ENCODE data around the gene GADD45A.
"Not testable (repeated sequence)": the region's sequence is repeated elsewhere in the genome, so short reads cannot be mapped to it uniquely, and the experiment has no call there.

Gene GADD45A, protein sequence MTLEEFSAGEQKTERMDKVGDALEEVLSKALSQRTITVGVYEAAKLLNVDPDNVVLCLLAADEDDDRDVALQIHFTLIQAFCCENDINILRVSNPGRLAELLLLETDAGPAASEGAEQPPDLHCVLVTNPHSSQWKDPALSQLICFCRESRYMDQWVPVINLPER

DNA sequence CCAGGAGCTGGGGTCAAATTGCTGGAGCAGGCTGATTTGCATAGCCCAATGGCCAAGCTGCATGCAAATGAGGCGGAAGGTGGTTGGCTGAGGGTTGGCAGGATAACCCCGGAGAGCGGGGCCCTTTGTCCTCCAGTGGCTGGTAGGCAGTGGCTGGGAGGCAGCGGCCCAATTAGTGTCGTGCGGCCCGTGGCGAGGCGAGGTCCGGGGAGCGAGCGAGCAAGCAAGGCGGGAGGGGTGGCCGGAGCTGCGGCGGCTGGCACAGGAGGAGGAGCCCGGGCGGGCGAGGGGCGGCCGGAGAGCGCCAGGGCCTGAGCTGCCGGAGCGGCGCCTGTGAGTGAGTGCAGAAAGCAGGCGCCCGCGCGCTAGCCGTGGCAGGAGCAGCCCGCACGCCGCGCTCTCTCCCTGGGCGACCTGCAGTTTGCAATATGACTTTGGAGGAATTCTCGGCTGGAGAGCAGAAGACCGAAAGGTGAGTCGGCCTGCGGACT is at the start of gene GADD45A:
TSS of gene GADD45A (plus strand) at position 135 of the 491 bp plus-strand sequence. CDS start at position 429, 294 bp downstream.
- peak; percentile 98 for DNase-seq

DNA sequence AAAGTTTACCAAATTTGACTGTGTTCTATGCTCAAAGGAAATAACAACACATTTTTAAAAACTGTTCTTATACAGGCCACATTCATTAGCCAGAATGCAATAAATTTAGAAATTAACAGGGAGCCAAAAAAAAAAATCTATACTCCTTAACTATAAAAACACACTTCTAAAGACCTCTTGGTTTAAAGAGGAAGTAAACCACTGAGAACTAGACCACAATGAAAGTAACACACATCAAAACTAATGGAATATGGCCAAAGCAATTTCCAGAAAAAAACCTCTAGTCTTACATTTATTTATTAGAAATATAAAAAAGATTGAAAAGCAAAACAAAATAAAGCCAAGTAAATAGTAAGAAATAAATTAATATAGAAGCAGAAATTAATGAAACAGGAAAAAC is 48.9 kb upstream of the GADD45A start:
- DNase-seq = no peak

DNA sequence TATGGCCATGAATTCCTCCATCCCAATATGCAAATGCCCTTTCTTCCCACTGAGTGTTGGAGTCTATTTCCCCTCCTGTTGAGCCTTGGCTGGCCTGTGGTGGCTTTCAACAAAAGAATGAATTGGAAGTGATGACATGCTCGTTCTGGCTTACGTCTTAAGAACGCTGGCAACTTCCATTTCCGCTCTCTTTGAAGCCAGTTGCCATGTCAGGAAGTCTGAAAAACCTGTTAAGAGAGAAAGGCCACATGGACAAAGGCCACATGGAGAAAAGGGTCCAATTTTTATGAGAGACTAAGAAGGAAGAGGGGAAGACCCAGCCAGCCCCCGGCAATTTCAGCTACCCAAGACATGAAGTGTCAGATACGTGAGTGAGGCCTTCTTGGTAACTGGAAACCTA is 45.6 kb upstream of the GADD45A start:
- no peak for DNase-seq

DNA sequence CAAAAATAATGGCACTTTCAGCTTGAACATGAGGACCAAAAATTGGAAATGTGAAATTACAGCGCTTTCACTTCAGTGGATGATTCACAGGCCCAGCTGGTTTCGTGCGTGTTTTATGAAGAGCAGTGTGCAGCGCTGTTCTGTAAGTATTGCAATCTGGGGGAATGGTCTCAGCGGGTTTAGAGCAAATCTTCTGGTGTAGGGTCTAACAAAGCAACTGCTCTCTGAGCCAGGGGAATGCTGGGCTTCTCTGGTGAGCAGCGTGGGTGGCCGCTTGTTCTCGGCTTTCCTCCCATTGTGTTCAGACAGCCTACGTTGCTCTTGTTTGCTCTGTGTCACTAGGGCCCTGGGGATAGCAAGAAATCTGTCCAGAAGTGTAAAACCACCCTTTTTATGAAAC is 42.4 kb upstream of the GADD45A start:
- no peak for DNase-seq

DNA sequence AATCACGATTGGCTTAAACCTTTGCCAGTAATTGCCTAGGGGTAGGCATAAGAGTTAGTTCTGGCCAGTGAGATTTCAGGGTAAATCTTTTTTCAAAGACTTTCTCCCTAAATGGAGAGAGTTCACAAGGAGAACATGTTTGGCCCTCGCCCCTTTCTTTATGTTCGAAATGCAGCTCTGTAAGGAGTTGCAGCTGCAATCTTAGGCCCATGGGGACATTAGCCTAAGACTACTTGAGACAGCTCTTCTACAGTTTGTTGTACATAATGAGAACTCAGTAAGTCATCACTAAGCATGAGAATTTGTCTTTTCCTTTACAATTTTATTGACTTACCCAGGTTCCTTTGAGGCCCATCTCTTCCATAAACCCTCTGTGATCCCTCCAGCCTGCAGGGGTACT is 40.4 kb upstream of the GADD45A start:
- no peak for DNase-seq

DNA sequence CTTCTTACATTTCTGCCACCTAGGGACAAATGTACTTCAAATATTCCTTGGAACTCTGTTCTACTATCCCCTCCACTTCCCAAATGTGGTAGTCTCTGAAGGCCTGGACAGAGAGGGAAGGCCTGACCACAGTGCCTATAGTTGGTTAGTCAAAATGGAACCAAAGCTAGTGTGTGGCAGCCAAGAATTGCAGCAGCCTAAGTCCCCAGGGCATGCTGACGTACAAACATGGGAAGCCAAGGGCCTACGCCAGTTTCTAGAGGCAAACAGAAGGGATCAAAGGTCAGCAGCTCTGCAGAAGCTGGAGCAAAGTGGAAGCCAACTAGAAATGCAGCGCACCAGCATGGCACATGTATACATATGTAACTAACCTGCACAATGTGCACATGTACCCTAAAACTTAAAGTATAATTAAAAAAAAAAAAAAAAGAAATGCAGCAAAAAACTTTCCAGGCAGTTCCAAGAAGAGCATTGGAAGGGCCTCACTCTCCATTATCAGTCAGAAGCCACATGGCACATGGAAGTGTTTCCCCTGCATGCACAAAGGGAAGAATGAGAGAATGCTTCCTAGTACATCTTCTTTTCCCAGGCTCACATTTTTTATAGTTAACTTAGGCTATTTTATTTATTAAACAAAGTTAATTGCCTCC is 39.4 kb upstream of the GADD45A start:
- peak; percentile 61 for DNase-seq

DNA sequence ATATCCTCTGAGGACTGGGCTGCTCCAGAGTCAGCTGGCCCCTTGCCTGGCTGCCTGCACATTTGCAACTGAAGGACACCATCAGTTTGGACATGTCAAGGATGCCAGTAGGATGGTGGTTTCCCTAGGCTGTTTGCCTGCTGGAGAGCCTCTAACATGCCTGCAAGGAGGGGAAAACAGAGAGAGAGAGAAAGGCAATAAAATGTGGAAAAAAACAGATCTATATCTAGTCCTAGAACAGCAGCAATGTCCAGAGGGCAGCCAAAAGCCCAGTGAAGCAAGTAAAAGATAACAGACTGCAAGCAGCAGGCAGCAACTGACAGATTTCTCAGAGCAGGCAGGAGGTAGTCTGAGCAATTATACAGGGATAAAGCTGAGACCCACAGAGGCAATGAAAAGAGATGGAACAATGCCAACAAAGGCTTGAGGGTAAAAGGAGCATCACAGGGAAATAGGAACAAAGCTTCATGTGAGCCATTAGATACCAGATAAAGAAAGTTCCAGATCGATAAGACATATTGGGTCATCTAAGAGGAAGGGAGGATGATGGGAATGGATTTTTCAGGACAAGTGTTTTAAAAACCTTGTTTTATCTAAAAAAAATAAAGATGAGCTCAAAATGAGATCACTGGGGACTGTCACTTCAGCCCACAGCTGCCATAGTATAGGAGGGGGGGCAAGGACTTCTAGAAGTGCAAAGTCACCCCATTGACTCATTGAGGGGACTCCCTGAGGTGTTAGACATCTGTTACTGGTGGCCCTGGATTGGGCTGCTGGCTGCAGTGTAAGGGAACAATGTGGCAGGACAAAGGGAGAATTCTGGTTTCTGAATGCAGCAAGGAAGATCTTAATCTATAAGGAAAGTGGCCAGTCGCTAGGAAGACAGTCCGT is 38.6 kb upstream of the GADD45A start:
- peak; percentile 94 for DNase-seq

DNA sequence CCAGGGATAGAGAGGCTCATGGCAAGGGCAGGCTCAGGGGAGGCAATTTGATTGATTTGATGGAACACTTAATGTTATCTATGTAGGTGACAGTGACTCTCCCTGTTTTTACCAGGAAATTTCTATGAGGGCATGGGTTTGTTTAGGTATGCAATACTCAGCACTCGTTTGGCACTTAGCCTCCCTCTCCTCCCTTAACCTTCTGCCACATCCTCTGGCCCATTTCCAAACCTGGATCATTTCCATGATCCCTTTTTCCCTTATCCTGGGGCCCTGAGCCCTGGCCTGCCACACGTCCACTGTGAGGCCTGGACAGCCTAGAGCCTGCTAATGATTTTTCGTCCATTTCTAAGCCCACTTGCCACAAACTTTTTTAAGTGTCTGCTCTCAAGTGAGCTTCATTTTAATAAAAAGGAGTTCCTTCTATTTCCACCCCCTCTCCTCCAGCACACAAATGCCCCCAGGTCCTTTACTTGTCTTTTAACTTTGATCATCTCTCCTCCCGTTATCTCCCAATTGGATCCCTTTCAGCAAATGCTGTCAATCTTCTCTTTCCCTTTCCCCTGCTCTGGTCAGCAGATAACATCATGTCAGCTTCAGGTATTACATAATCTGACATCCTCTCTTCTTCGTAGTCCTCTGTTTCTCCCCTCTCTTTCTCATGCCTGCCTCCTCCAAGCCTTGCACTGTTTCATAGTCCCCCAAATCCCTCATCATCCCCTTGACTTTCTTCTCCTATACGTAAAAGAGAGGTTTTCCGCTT is 37.8 kb upstream of the GADD45A start:
- peak; percentile 84 for DNase-seq

DNA sequence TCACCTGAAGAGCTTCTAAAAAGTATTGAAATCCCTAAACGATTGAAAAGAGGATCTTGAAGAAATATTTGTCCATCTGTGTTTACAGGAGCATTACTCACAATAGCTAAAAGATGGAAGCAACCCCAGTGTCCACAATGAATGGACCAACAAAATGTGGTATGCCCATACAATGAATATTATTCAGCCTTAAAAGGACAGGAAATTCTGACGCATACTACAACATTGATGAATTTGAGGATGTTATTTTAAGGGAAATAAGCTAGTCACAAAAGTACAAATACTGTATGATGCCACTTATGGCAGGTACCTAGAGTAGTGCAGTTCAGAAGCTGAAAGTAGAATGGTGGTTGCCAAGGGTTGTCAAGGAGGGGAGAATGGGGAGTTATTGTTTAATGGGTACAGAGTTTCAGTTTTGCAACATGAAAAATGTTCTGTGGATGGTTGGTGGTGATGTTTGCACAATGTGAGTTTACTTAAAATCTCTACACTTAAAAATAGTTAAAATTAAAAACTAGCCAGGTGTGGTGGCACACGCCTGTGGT is 37.1 kb upstream of the GADD45A start:
- no peak for DNase-seq

DNA sequence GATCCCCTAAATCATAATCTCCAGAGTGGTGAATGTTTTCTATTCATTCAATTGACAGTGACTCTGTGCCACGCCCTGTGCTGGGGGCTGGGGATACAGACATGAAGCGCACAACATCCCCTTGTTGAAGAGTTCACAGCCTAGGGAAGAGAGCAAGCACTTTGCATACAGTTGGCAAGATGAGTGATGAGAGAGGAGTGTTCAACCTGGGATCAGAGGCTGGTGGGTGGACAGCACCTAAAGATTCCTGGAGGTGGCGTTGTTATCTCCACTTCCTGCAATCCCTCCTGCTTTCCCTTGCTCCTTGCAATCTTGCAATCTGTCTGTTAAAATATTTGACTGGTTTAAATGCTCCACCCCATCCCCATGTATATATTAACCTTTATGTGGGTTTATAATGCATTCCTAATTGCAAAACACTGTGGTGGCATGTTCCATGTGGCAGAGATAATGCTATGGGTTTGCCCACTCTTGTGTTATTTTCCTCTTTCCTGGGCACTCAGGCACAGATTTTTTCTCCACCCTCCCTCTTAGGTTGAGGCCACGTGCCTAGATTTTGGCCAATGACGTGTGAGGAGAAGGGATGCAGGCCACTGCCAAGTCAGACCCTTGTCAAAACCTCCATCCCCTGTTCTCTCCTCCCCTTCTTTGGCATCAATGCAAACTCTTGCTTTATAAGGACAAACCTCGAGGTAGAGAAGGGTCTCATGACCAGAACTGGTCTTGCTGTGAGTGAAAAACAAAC is 36.2 kb upstream of the GADD45A start:
- no peak for DNase-seq

DNA sequence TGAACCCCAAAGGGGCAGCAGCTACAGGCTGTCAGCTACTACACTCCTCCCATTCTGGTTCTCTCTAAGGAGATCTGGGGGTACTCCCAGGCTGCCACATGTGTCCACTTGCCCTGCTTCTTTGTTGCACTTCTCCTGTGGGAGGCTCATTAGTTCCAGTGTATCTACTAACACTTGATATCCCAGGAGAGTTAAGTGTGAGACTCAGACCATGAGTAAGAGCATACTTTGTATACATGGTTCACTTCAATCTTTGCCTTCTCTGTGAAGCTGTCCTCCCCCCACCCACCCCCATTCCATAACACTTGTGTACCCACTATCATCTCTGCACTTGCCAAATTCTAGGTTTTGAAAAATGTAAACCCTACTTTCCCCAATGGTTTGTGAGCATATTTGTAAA is 34.9 kb upstream of the GADD45A start:
- no peak for DNase-seq

DNA sequence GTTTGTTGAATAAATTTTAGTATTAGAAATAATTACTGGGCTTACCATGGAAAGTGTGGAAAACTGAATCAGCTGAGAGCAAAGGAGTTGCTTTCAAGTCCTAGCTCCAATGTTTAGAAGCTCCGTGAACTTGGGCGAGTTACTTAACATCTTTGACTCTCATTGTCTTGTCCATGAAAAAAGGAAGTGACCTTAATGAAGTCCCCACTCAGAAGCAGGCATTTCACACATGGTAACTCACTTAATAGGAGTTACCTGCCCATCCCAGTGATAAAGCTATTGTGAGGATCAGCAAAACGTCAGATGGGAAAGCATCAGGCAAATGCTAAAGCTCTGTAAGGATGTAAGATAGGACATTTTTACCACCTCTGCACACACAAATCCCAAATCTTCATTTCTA is 34.0 kb upstream of the GADD45A start:
- DNase-seq = no peak

DNA sequence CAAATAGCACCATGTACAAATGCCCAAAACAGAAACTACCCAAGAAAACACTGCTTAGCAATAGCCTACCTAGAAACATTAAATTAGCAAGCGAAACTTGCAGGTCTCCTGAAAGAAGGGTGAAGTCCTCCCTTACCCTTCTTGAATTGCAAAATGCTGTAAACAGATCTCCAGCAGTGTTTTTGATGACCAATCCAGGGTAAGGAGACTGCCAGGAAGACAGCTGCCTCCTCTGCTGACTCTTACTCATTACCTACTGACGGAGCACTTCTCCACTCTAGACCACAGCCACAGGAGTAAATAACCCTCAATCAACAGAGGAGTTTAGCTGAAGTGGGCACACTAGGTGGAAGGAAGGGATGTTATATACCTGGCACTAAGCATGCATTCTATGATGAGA is 32.2 kb upstream of the GADD45A start:
- no peak for DNase-seq

DNA sequence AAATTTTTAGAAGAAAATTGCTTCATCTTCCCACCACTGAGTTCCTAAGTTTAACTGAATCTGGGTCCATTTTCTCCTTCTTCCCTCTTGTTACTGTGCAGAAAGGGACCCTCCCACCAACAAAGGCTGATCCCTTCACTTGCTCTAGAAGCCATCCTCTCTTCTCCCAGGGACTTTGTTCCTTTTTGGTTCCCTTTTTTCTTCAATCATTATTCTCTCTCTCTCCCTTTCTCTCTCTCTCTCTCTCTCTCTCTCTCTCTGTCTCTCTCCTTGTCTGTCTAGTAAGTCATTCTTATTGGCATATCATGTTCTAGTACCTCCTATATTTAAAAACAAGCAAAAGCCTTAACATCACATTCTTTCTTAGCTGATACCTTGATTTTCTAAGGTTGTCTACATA is 31.7 kb upstream of the GADD45A start:
- DNase-seq = no peak

DNA sequence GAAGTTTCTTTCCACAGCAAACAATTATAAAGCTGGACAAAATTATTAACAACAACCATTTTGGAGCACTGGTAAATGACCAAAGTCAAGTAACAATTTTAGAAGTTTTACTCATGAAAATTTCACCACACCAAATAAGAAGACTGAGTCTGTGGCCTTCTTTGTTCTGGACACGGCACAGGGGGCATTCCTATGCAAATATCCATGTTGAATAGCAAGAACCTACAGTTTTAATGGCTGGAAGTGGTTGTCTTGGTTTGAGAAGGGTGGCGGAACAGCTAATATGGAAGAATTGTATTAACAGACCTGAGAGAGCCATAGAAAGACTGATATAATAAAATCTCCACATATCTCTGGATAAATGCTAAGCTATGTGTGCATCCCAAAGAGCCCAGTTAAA is 29.4 kb upstream of the GADD45A start:
- no peak for DNase-seq

DNA sequence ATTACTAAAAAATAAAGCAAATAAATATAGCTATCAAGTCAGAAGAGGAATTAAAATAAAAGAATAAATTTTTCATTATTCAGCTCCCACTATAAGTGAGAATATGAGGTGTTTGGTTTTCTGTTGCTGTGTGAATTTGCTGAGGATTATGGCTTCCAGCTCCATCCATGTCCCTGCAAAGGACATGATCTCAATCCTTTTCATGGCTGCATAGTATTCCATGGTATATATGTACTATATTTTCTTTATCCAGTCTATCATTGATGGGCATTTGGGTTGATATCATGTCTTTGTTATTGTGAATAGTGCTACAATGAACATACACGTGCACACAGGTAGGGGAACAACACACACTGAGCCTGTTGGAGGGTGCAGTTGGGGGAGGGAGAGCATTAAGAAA is 27.8 kb upstream of the GADD45A start:
- not testable (repeated sequence) for DNase-seq

DNA sequence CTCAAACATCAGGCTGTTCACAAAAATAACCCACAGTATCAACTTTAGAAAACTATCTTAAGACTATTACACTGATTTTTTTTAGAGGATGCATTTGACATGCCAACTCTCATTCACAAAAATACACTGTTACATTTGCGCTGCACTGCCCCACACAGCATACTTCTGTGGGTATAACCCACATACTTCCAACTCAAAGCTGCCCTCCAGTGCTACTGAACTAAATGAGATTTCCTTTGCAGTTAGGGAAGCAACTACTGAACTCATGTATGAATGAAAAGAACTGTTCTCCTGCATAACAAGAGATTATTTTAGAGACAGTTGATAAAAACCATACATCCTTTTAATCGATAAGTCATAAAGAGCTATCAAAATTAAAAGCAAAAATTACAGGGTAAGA is 25.8 kb upstream of the GADD45A start:
- no peak for DNase-seq

DNA sequence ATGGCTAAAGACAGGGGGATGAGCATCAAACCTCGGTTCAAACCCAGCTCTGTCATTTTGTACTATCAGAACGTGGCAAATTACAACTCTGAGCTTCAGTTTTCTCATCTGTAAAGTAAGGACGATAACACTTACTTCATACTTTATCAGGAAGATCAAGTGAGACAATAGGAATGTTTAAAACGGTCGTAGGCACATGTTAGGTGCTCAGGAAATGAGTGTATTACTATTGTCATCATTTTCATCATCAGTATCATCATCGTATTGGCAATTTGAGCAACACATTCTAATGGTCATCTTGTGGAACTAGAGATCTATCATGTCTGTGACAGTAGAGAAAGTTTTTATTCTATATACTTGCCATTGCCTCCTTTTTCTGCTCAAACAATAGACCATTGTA is 22.1 kb upstream of the GADD45A start:
- DNase-seq = no peak

DNA sequence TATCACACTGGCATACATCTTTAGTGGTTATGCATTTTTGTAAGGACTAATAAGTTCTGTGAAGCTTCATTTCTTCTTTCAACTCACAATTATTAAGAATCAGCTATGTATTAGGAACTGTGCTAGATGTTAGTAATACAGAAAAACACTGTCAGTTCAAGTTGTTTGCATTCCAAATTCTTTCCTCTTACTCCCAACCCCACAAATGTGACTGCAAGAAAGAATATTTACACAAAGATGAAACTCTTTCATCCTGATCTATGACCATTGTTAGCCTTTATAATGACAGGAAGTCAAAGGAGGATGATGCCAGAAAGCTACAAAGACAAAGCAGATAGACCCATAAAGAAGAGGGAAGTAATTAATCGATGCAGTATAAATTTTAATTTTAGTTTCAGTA is 21.0 kb upstream of the GADD45A start:
- no peak for DNase-seq

DNA sequence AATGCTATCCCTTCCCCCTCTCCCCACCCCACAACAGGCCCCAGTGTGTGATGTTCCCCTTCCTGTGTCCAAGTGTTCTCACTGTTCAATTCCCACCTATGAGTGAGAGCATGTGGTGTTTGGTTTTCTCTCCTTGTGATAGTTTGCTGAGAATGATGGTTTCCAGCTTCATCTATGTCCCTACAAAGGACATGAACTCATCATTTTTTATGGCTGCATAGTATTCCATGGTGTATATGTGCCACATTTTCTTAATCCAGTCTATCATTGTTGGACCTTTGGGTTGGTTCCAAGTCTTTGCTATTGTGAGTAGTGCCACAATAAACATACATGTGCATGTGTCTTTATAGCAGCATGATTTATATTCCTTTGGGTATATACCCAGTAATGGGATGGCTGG is 19.7 kb upstream of the GADD45A start:
- DNase-seq = not testable (repeated sequence)

DNA sequence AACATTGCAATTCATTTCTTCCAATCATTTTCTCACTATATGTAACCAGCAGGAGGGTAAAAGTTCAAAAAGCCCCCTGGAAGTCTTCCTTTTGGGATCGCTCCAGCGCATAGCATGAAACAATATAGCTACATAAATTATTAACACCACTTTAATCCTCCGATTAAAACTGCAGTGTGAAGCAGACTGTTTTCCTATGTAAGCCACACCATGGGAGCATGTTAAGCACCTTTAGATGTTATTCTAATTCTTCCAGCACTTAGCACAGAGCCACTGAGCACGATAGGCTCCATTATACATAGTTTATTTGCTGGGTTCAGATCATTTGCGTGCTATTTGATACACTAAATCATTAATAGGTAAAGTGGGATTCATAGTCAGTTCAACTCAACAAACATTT is 18.4 kb upstream of the GADD45A start:
- no peak for DNase-seq

DNA sequence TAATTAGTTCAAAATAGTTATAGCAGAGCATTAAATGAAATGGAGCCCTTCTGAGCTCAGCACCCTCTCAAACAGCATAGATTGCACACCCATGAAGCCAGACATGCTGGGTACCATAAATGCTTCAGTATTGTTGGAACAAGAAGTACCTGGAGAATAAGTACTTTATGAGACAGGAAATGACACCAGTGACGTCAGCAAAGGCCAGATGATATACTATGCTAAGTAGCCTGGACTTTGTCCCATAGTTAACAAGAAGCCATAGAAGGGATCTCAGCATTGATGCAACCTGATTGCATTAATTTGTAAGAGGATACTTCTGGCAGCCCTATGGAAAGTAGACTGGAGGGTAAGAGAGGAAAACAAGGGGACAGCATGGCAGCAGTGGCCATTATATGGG is 16.3 kb upstream of the GADD45A start:
- DNase-seq = no peak
